CD4-positive, alpha-beta memory T cell (primary cell): ENCODE data around the gene PRAMEF15. TPM values are rescaled to one million over a fixed set of nuclear protein-coding genes. Genes with fewer than 3 reads are reported as not detected.
"Not testable (repeated sequence)": the region's sequence is repeated elsewhere in the genome, so short reads cannot be mapped to it uniquely, and the experiment has no call there.

Experiments used
- CTCF ChIA-PET: fragments of 350-600 bp; sonication (Branson Sonifier 250); formaldehyde crosslinking; loops from one replicate; lab custom pipeline; 2021; ENCODE audit warnings: inconsistent platforms; ENCODE audit not compliant: partially characterized antibody; lab: Charles Lee
- POLR2A ChIA-PET: fragments of 350-600 bp; sonication (Branson Sonifier 250); formaldehyde crosslinking; loops from one replicate; lab custom pipeline; 2021; ENCODE audit not compliant: partially characterized antibody; lab: Charles Lee
- DNase-seq, 5 donors: peaks; one replicate each; pipeline versions ENCODE4 v3.0.0 to v3.0.0-alpha.2; 2020 to 2022; ENCODE audit warnings: mixed read lengths in 1 of 5
- H3K27ac ChIP-seq: one replicate; pipeline ENCODE4 v1.7.0; 2013; ENCODE audit warnings: low read depth, low read length
- H3K27me3 ChIP-seq: 2 replicates; pipeline ENCODE4 v1.7.0; 2013; ENCODE audit warnings: mild to moderate bottlenecking, low read length, moderate library complexity; ENCODE audit not compliant: insufficient read depth
- H3K36me3 ChIP-seq: 2 replicates; pipeline ENCODE4 v1.7.0; 2013; ENCODE audit warnings: mild to moderate bottlenecking, low read length, moderate library complexity; ENCODE audit not compliant: insufficient read depth
- H3K4me1 ChIP-seq: 2 replicates; pipeline ENCODE4 v1.7.0; 2013; ENCODE audit warnings: mild to moderate bottlenecking, low read length, moderate library complexity; ENCODE audit not compliant: insufficient read depth
- H3K4me3 ChIP-seq, 2 donors: one replicate each; pipeline ENCODE4 v1.7.0; 2013; ENCODE audit warnings: low read length in 2 of 2, mild to moderate bottlenecking in 1 of 2
- H3K9me3 ChIP-seq, 2 donors: one replicate each; pipeline ENCODE4 v1.7.0; 2013; ENCODE audit warnings: low read length in 2 of 2, control low read depth in 1 of 2; ENCODE audit not compliant: control insufficient read depth in 1 of 2
- H3K27ac Mint-ChIP-seq, 7 donors: one replicate each; pipeline ENCODE4 v1.8.0; 2020 to 2021; ENCODE audit warnings: mixed read lengths in 7 of 7, mild to moderate bottlenecking in 6 of 7, inconsistent platforms in 3 of 7, moderate library complexity in 3 of 7
- H3K27me3 Mint-ChIP-seq, 2 donors: one replicate each; pipeline ENCODE4 v1.8.0; 2020 to 2021; ENCODE audit warnings: mixed read lengths in 2 of 2
- H3K36me3 Mint-ChIP-seq, 2 donors: one replicate each; pipeline ENCODE4 v1.8.0; 2020 to 2021; ENCODE audit warnings: mixed read lengths in 2 of 2, inconsistent platforms in 1 of 2, mild to moderate bottlenecking in 1 of 2
- H3K4me1 Mint-ChIP-seq, 4 donors: one replicate each; pipeline ENCODE4 v1.8.0; 2020 to 2021; ENCODE audit warnings: mixed read lengths in 4 of 4, mild to moderate bottlenecking in 1 of 4
- H3K4me3 Mint-ChIP-seq, 8 donors: one replicate each; pipeline ENCODE4 v1.8.0; 2020 to 2021; ENCODE audit warnings: mixed read lengths in 8 of 8, mild to moderate bottlenecking in 7 of 8, moderate library complexity in 6 of 8, inconsistent platforms in 3 of 8
- H3K9me3 Mint-ChIP-seq, 8 donors: one replicate each; pipeline ENCODE4 v1.8.0; 2020 to 2021; ENCODE audit warnings: mixed read lengths in 8 of 8, mild to moderate bottlenecking in 5 of 8, inconsistent platforms in 3 of 8, moderate library complexity in 1 of 8
- intact Hi-C: fragments of 100-400 bp; cut with micrococcal nuclease; formaldehyde crosslinking; loops from one replicate; pipeline ENCODE4 v1.15.1; 2023
- polyA plus RNA-seq, 2 donors: library from polyadenylated mRNA; unstranded; fragments of 300-500 nt; fragmentation: Illumina TruSeq; gene quantifications; one replicate each; pipeline ENCODE4 v1.2.3, GENCODE V29; 2021
- total RNA-seq, 2 experiments: library from RNA; stranded (reverse); gene quantifications; one replicate each; pipeline ENCODE4 v1.2.3, GENCODE V29; 2021

Gene PRAMEF15
- total and polyA plus RNA-seq, 4 experiments from 2014 or later, result not detected

DNA sequence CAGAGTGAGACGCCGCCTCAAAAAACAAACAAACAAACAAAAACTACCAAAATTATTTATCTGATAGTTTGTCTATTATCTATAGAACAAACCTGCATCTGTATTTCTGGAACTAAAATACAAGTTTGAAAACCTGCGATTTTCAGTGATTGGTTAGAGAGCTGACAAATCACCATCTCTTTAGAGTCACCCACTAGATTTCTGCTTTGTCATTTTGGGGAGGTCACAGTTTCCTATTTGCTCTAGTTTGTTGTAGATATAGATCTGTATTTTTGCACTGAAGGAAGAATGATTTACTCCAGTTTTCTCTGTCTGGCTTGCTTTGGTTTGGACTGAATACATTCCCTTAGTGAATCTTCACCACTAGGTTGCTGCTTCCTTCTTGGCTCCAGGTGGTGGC is 51.2 kb downstream of the PRAMEF15 start:
- H3K9me3 Mint-ChIP-seq, POLR2A ChIA-PET, H3K27ac Mint-ChIP-seq, H3K4me3 Mint-ChIP-seq, intact Hi-C loops, H3K27me3 Mint-ChIP-seq, H3K36me3 Mint-ChIP-seq, H3K4me1 Mint-ChIP-seq, H3K4me1 ChIP-seq, CTCF ChIA-PET, H3K36me3 ChIP-seq, H3K27me3 ChIP-seq, H3K4me3 ChIP-seq, DNase-seq, H3K27ac ChIP-seq, H3K9me3 ChIP-seq: not testable (repeated sequence)

DNA sequence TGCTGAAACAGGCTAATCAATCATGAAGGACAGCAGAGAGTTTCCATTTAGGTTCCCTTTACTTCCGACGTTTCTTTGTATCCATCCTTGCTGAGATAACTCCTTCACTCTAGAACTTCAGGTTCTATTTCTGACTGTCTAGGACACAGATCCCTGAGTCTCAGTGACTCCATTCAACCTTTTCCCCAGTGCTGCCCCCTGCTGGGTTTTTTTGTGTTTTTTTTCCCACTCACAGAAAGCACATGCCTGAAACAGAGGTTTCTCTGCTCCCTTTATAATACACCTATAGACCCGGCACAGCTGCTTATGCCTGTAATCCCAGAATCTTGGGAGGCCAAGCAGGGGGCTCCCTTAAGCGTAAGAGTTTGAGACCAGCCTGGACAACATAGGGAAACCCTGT is 53.2 kb downstream of the PRAMEF15 start:
- POLR2A ChIA-PET, result not testable (repeated sequence)

More for the DNA sequence above, 53.2 kb downstream of the PRAMEF15 start:
- CTCF ChIA-PET, H3K27ac Mint-ChIP-seq, H3K36me3 ChIP-seq, intact Hi-C loops, H3K27me3 Mint-ChIP-seq, H3K9me3 Mint-ChIP-seq, H3K27ac ChIP-seq, H3K9me3 ChIP-seq, H3K36me3 Mint-ChIP-seq, DNase-seq, H3K4me3 ChIP-seq, H3K4me1 ChIP-seq, H3K4me1 Mint-ChIP-seq, H3K27me3 ChIP-seq: not testable (repeated sequence)
- peak overlapping the region in 1 of 8 donors; percentile 31 for H3K4me3 Mint-ChIP-seq

Other genes starting within 250 kb of the PRAMEF15 start
- not detected for gene PRAMEF25, start 244.8 kb upstream of the PRAMEF15 start, total RNA-seq
- gene PRAMEF25, start 244.8 kb upstream of the PRAMEF15 start, polyA plus RNA-seq, result not detected
- gene HNRNPCL2, start 198.7 kb upstream of the PRAMEF15 start, total RNA-seq, result not detected
- not detected for gene HNRNPCL2, start 198.7 kb upstream of the PRAMEF15 start, polyA plus RNA-seq
- not detected for gene PRAMEF26, start 159.6 kb upstream of the PRAMEF15 start, total RNA-seq
- not detected for gene PRAMEF26, start 159.6 kb upstream of the PRAMEF15 start, polyA plus RNA-seq
- not detected for gene HNRNPCL4, start 149.9 kb upstream of the PRAMEF15 start, total RNA-seq
- not detected for gene HNRNPCL4, start 149.9 kb upstream of the PRAMEF15 start, polyA plus RNA-seq
- gene PRAMEF9, start 143.7 kb upstream of the PRAMEF15 start, total RNA-seq, result not detected
- not detected for gene PRAMEF9, start 143.7 kb upstream of the PRAMEF15 start, polyA plus RNA-seq
- not detected for gene PRAMEF13, start 114.2 kb upstream of the PRAMEF15 start, total RNA-seq
- not detected for gene PRAMEF13, start 114.2 kb upstream of the PRAMEF15 start, polyA plus RNA-seq
- gene PRAMEF18, start 89.4 kb upstream of the PRAMEF15 start, total RNA-seq, result not detected
- gene PRAMEF18, start 89.4 kb upstream of the PRAMEF15 start, polyA plus RNA-seq, result not detected
- not detected for gene PRAMEF5, start 61.4 kb upstream of the PRAMEF15 start, total RNA-seq
- gene PRAMEF5, start 61.4 kb upstream of the PRAMEF15 start, polyA plus RNA-seq, result not detected
- gene PRAMEF8, start 30.4 kb upstream of the PRAMEF15 start, total RNA-seq, result not detected
- not detected for gene PRAMEF8, start 30.4 kb upstream of the PRAMEF15 start, polyA plus RNA-seq
- gene PRAMEF33, start 12.0 kb upstream of the PRAMEF15 start, total RNA-seq, result not detected
- not detected for gene PRAMEF33, start 12.0 kb upstream of the PRAMEF15 start, polyA plus RNA-seq
- not detected for gene PRAMEF14, start 31.6 kb downstream of the PRAMEF15 start, total RNA-seq
- not detected for gene PRAMEF14, start 31.6 kb downstream of the PRAMEF15 start, polyA plus RNA-seq
- not detected for gene PRAMEF19, start 56.4 kb downstream of the PRAMEF15 start, total RNA-seq
- not detected for gene PRAMEF19, start 56.4 kb downstream of the PRAMEF15 start, polyA plus RNA-seq
- gene PRAMEF17, start 74.1 kb downstream of the PRAMEF15 start, total RNA-seq, result not detected
- not detected for gene PRAMEF17, start 74.1 kb downstream of the PRAMEF15 start, polyA plus RNA-seq
- gene PRAMEF20, start 94.9 kb downstream of the PRAMEF15 start, total RNA-seq, result not detected
- not detected for gene PRAMEF20, start 94.9 kb downstream of the PRAMEF15 start, polyA plus RNA-seq
- not detected for gene LRRC38, start 198.4 kb downstream of the PRAMEF15 start, total RNA-seq
- gene LRRC38, start 198.4 kb downstream of the PRAMEF15 start, polyA plus RNA-seq, result not detected